Stimulated activated CD8-positive, alpha-beta memory T cell treated with anti-CD3 and anti-CD28 coated beads, Interleukin-15, amount 100 ng/mL, for 4 hours (primary cell): ENCODE measurements around the gene SLC22A23.

Experiments
- DNase-seq, 2 donors: peaks; one replicate each; pipeline ENCODE4 v3.0.0-alpha.2; 2020; ENCODE audit warnings: low read depth in 2 of 2

The SLC22A23 gene

GRCh38 chr6:3456898-3457709 lies at the start of gene SLC22A23:
Gene SLC22A23, minus strand, starts transcription at chr6:3457050. Its CDS starts 491 bp downstream, at chr6:3456559.
- DNase-seq = peak; percentile 33 to 41

GRCh38 chr6:3506200-3506599 lies 49.4 kb upstream of the SLC22A23 start:
- DNase-seq = no peak

GRCh38 chr6:3504938-3505805 lies 48.3 kb upstream of the SLC22A23 start:
- DNase-seq = no peak

GRCh38 chr6:3504354-3504753 lies 47.5 kb upstream of the SLC22A23 start:
- no peak for DNase-seq

- DNase-seq = no peak
Measured at GRCh38 chr6:3501826-3502500, 45.1 kb upstream of the SLC22A23 start.

- DNase-seq = no peak
Measured at GRCh38 chr6:3500262-3501014, 43.6 kb upstream of the SLC22A23 start.

GRCh38 chr6:3499603-3500002 lies 42.8 kb upstream of the SLC22A23 start:
- DNase-seq = no peak

- DNase-seq = no peak
Measured at GRCh38 chr6:3496395-3496794, 39.5 kb upstream of the SLC22A23 start.

GRCh38 chr6:3494391-3495100 lies 37.7 kb upstream of the SLC22A23 start:
- DNase-seq = no peak

GRCh38 chr6:3490625-3490980 lies 33.8 kb upstream of the SLC22A23 start:
- no peak for DNase-seq

GRCh38 chr6:3489961-3490624 lies 33.2 kb upstream of the SLC22A23 start:
- DNase-seq = no peak

GRCh38 chr6:3489027-3489757 lies 32.3 kb upstream of the SLC22A23 start:
- DNase-seq = no peak

- no peak for DNase-seq
Measured at GRCh38 chr6:3484946-3485345, 28.1 kb upstream of the SLC22A23 start.

GRCh38 chr6:3484192-3484591 lies 27.3 kb upstream of the SLC22A23 start:
- no peak for DNase-seq

GRCh38 chr6:3483675-3484074 lies 26.8 kb upstream of the SLC22A23 start:
- no peak for DNase-seq

GRCh38 chr6:3482869-3483268 lies 26.0 kb upstream of the SLC22A23 start:
- DNase-seq = no peak

- DNase-seq = no peak
Measured at GRCh38 chr6:3481640-3482039, 24.8 kb upstream of the SLC22A23 start.

- no peak for DNase-seq
Measured at GRCh38 chr6:3480009-3480408, 23.2 kb upstream of the SLC22A23 start.

GRCh38 chr6:3473773-3474172 lies 16.9 kb upstream of the SLC22A23 start:
- DNase-seq = no peak

GRCh38 chr6:3471711-3472110 lies 14.9 kb upstream of the SLC22A23 start:
- DNase-seq = no peak
